Measurements from ENCODE around the gene TOGARAM1. TPM values are rescaled to one million over a fixed set of nuclear protein-coding genes. Genes with fewer than 3 reads are reported as not detected.
A peak's percentile ranks its signal among the peaks of the same experiment; 100 is the strongest.

Gene TOGARAM1
- 21.1 and 23.1 TPM in 2 replicates for total RNA-seq

- DNase-seq, result peak; percentile 100
Measured at GRCh38 chr14:44961554-44962333, at the start of gene TOGARAM1, which contains the start of gene KLHL28. Gene TOGARAM1 (plus strand): TSS chr14:44962190. CDS start chr14:44962422, 232 bp downstream. Gene KLHL28 (minus strand): TSS chr14:44961947. CDS start chr14:44945928, 16,019 bp downstream.

DNA sequence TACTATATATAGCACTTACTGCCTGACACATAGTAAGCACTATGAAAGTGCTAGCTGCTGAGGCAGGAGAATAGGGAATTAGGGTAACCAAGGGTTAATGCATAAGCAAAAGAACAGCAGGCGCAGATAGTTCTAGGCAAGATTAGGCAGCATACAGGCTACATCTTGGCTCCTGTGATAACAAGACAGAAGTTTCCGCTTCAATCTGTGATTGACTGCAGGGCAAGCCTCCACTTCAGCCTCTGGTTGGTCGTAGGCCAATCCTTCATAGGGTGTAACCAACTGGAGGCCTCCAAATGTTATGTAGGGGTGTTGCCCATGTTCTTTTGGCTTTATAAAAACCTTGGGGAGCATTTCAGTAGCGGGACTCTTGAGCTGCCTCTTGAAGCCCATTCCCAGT, 47.1 kb upstream of the TOGARAM1 start:
- no peak for DNase-seq

- no peak for DNase-seq
Measured at GRCh38 chr14:44928793-44929192, 33.2 kb upstream of the TOGARAM1 start.

DNA sequence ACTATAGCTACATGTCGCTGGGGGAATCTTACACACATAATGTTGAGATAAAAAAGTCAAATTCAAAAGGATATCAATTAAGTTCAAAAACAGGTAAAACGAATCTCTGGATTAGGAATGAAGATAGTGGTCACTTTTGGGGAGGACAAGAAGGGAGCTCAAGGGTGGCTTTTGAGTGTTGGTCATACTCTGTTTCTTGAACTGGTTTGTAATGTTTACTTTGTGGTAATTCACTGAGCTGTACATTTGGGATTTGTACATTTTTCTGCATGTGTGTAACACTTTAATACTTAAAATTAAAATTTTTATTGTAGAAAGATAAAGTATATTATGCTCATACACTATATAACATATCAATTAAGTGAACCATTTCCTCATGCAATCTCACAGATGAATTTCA, 26.8 kb upstream of the TOGARAM1 start:
- DNase-seq, result no peak

- DNase-seq, result no peak
Measured at GRCh38 chr14:44937547-44937946, 24.4 kb upstream of the TOGARAM1 start.

GRCh38 chr14:44940211-44940610, 21.8 kb upstream of the TOGARAM1 start:
- no peak for DNase-seq

DNA sequence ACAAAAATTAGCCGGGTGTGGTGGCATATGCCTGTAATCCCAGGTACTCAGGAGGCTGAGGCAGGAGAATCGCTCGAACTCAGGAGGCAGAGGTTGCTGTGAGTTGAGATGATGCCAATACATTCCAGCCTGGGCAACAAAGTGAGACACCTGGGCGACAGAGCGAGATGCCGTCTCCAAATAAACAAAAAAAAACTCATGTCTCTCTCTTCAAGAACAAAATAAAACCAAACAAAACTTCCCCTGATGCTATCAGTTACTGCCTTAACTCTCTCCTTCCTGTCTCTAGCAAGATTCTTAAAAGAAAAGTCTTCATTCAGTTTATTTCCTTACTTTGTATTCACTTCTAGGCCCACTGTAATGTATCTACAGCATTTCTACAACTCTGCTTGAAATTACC, 21.0 kb upstream of the TOGARAM1 start:
- no peak for DNase-seq

GRCh38 chr14:44941591-44941990, 20.4 kb upstream of the TOGARAM1 start:
- no peak for DNase-seq

DNA sequence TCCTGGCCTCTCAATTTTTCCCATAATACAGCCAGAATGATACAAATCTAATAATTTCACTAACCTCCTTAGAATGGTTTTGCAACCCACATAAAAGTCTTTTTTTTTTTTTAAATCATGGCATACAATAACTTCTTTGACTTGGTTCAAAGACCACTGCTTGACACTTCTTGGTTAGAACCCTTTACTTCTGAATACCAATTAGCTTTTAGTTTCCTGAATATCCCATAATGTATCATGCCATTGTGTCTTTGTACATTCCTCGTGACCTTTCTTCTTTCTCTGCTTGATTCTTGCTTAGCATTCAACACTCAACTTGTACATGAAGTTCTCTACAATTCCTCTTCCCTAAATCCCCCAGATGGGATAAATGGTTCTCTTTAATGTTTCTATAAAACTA, 19.6 kb upstream of the TOGARAM1 start:
- DNase-seq, result no peak

- no peak for DNase-seq
Measured at GRCh38 chr14:44944107-44944506, 17.9 kb upstream of the TOGARAM1 start.

DNA sequence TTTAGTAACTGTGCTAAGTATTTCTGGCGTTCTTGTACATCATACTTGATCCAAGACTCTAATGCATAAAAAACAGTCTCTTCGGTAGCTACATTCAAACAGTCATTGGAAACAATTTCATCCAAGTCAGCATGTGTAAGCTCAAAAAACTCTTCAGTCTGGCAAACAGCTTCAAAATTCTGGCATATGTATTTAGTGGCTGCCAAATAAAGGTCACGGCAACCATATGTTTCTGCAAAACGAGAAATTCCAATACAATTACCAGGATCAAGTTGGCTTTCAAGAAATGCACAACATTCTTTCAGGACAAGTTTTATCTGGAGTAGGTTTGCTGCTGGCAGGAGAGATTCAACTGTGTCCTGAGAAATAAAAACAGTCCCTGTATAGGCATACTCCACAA, 16.7 kb upstream of the TOGARAM1 start:
- DNase-seq, result no peak

DNA sequence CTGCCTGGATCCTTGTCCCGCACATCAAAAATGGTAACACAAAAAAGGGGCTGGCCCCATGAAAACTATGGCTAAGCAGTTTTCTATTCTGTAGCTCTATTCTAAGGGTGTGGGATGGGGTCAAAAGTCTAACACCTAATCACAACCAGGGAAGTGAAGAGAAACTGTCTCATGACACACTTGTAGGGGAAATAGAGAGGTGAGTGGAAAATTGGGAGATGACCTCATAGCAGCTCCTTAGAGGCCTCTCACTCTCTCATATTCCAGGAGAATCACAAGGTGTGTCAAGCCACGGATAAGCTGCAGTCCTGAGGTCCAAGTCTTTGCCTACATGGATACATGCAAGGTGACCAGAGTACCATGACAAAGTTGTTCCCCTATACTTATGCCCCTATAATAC, 10.9 kb upstream of the TOGARAM1 start:
- DNase-seq, result no peak

DNA sequence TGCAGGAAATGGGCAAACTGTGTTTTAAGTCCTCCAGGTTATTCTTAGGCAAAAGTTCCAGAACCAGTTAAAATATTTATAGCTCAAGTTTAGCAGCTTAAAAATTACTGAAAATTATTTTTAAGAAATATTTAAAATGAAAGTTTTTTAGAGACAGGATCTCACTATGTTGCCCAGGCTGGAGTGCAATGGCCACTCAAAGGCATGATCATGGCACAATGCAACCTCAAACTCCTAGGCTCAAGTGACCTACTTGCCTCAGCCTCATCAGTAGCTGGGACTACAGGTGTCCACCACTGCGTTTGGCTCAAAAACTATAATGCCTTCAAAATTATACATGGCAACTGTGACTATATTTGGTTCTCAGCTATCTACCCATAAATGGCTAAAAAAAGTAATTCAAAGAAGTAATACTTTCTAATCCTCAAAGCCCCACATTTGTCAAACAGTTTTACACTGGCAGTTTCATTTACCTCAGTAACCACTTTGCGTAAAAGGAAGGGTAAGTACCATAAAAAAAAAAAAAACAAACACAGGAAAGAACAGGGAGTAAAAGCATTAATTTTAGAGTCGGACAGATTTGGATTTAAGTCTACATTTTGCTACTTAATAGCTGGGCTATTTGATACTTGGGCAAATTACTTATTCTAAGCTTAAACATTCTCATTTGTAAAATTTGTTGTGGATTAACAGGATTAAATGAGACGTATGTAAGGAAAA, 9.4 kb upstream of the TOGARAM1 start:
- no peak for DNase-seq

GRCh38 chr14:44954750-44955149, 7.2 kb upstream of the TOGARAM1 start:
- DNase-seq, result no peak

DNA sequence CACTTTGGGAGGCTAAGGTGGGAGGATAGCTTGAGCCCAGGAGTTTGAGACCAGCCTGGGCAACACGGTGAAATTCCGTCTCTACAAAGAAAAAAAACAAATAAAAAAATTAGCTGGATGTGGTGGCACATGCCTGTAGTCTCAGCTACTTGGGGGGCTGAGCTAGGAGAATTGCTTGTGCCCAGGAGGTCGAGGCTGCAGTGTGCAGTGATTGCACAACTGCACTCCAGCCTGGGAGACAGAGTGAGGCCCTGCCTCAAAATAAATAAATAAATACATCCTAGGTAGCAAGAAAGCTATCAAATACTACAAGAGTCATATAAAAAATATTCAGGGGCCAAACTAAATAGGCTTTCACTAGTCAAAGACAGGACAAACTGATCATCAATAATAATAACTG, 6.5 kb upstream of the TOGARAM1 start:
- no peak for DNase-seq

DNA sequence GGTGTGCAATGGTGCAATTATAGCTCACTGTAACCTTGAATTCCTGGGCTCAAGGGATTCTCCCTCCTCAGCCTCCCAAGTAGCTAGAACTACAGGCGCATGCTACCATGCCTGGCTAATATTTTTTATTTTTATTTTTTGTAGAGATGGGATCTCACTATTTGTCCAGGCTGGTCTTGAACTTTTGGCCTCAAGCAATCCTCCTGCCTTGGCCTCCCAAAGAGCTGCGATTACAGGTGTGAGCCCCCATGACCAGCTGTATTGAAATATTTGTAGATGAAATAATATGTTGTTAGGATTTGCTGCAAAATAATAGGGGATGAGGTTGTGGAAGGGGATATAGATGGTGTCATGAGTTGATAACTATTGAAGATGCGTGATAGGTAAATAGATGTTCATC, 5.1 kb upstream of the TOGARAM1 start:
- DNase-seq, result no peak

DNA sequence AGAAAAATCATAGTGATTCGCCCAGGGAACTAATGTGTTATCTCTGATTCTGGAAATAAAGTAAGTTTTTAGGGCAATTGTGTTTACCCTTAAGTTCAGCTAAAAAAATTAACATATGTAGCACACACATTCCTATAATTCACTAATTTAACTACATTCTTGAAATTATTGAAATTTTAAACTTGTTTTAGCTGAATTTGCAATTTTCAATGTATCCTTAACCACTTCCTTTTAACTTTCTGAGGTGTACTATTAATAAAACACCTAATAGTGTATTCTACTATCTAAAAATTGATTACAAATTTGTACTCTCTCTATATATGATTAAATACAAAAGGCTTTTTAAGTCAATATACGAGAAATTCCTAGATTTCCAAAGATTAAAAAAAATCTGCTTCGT, 2.5 kb upstream of the TOGARAM1 start:
- DNase-seq, result no peak

- no peak for DNase-seq
Measured at GRCh38 chr14:44960146-44960545, 1.8 kb upstream of the TOGARAM1 start.

DNA sequence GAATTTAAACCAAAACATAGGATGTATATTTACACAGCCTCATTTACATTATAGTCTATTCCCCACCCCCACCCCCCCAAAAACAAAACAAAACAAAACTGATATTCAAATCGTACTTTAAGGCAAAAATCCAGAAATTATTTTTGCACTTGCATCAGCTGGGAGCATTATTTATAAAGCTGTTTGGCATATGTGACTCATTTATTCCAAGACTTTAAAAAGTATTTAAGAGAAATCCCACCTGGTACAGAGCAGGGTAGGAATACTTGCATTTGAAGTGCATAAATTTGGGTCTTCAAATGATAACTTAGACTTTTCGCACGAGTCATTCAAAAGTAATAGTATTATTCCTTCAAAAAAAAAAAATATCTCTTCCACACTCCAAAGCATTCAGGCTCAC, 1.3 kb upstream of the TOGARAM1 start:
- peak; percentile 15 for DNase-seq

DNA sequence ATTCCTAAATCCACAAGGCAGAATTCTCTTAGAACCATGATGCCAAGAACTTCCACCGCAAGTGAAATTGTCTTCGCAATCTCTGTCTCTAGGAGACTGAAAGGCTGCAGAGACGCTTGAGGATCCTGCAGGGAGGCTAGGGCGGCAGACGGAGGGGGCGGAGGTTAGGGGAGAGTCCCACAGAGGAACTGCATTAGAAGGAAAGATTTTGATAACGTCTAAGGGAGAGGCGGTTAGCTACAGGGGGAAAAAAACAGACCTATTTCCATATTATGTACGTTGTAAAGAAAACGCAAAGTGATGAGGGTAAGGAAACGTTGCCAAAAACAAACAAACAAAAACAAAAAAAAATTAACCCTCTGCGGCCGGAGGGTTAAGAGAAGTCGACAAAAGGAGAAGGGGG, 838 bp upstream of the TOGARAM1 start:
- peak; percentile 65 for DNase-seq

DNA sequence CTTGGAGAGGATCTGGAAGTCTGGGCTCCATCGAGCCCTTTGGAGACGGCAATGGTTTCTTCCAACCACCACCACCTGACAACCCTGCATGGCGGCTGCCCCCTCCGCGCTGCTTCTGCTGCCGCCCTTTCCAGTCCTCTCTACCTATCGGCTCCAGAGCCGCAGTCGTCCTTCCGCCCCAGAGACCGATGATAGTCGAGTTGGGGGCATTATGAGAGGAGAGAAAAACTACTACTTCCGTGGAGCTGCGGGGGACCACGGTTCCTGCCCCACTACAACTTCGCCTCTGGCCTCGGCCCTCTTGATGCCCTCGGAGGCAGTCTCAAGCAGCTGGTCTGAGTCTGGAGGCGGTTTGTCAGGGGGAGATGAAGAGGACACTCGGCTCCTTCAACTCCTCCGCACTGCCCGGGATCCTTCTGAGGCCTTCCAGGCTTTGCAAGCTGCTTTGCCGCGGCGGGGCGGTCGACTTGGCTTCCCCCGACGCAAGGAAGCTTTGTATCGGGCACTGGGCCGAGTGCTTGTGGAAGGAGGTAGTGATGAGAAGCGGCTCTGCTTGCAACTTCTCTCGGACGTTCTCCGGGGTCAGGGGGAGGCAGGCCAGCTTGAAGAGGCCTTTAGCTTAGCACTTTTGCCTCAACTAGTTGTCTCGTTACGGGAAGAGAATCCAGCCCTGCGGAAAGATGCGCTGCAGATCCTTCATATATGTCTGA, 499 bp downstream of the TOGARAM1 start:
- peak; percentile 64 for DNase-seq

DNA sequence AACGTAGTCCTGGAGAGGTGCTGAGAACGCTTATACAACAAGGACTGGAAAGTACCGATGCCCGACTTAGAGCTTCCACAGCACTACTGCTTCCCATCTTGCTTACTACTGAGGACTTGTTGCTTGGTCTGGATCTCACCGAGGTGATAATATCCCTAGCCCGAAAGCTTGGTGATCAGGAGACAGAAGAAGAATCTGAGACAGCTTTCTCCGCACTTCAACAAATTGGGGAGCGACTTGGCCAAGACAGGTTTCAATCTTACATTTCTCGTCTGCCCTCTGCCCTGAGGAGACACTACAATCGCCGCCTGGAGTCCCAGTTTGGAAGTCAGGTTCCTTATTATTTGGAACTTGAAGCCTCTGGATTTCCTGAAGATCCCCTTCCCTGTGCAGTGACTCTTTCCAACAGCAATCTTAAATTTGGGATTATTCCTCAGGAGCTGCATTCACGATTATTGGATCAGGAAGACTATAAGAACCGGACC, 1.1 kb downstream of the TOGARAM1 start:
- DNase-seq, result no peak

GRCh38 chr14:44963775-44964380, 1.9 kb downstream of the TOGARAM1 start:
- DNase-seq, result peak; percentile 15
